PC-3 (cell line): ENCODE data around the gene CALML6.

ENCODE experiments used
- CTCF ChIP-seq: fragments of 300-600 bp; sonication (generic); conservative IDR thresholded peaks from 2 replicates; pipeline ENCODE4 v1.5.1; 2017; ENCODE audit warnings: antibody characterized with exemption, low read depth, mild to moderate bottlenecking, low read length
- EZH2 ChIP-seq: fragments of 300-600 bp; sonication (generic); IDR thresholded peaks from one replicate; pipeline ENCODE4 v1.6.1; 2017; ENCODE audit warnings: antibody characterized with exemption, mild to moderate bottlenecking, low read length; ENCODE audit not compliant: unreplicated experiment

- TF ChIP-seq CTCF (no peak), EZH2 (no peak)
Measured at GRCh38 chr1:1908506-1908791, 6.6 kb upstream of the CALML6 start.
